Activated effector memory CD4-positive, alpha-beta T cell treated with anti-CD3 and anti-CD28 coated beads, Interleukin-2, amount 50 U/mL, for 16 hours (primary cell): ENCODE results near the gene FMN2.

Experiments used
- DNase-seq: peaks from one replicate; pipeline ENCODE4 v3.0.0-alpha.2; 2020

The FMN2 gene

GRCh38 chr1:240207073-240207709, 115.5 kb downstream of the FMN2 start:
- no peak for DNase-seq

DNA sequence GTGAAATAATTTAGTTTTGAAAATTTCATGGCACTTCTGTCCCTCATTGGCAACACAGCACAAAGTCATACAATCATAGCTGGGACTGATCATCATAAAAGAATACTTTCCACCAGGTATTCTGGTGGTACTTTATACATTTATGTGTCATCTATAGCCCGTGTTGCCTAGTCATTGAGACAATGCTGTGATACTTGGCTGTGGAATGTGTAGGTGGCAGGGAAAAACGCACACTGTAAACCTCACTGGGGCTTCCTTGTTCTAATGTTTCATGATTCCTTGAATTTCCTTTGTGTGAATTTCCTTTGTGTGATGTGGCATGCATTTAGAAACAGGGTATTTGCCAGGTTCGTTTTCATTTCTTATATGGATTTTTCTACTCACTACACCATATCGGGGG, 118.3 kb downstream of the FMN2 start:
- no peak for DNase-seq

DNA sequence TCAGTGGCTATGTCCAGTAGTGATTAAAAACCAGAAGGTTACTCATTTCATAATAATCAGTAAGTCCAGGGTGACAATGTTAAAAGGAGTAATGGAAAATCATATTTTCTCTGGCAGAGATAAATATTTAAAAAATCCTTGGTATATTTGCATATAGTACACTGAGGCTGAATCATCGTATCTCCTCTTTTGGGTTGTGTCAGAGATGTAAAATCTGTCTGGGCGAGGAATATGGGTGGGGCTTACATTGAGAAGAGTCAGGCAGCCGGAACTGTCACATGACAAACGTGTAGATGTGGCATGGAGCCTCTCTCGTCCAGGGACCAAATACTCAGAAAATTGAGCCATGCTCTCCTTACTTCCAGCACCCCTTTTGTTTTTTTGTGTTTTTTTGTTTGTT, 120.9 kb downstream of the FMN2 start:
- no peak for DNase-seq

DNA sequence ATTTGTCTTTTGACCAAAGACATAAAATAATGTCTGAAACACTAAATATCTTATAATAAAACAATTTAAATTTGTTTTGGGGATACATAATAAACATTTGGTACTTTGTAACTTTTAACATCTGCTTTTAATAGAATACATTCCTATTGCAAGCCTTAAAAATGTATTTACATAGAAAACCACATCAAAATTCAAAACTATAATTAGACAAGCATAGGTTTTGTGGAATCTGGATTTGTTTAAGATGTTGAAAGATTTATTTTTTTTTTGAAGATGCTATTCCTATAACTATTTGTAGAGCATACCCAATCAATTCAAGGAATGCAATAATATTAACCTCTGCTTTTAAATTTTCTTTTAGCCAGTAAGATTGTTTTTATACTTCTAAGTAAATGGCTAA, 125.7 kb downstream of the FMN2 start:
- no peak for DNase-seq

DNA sequence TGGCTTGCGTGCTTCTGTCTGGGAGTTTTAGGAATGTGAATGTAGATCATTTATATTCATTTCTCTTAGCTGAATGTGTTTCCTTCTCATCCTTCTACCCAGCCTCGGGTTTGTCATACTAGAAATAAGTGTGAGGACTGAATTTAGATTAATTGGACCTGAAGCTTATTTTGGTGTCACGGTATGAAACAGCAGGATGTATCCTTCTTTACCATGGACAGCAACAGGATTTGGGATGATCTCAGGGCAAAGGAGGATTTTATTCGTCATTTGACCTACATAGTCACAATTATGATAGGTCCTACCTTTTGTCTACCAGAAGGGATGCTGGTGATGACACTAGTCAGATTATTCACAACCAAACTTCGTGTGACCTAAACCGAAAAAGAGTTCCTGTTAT, 127.4 kb downstream of the FMN2 start:
- no peak for DNase-seq

- DNase-seq = no peak
These were observed 134.4 kb downstream of the FMN2 start for GRCh38 chr1:240226102-240226501.

DNA sequence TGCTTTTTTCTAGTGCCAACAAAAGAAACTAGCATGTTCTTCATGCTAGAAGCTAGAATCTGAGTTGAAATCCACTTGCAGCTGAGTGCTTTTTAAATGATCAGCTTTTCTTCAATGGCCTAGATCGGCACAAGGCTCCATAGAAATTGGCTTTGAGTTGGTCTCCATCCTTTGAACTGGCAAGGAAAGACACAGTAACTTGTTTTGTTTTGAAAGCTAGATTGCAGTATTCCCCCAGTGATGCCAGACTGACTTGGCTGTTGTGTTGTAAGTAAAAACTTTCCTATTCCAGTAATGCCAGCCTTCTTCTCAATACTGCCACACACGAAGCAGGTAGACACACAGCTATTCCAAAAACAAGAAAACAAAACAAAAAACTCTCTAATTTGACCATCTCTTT, 139.1 kb downstream of the FMN2 start:
- DNase-seq = no peak

- DNase-seq = no peak
These were observed 140.8 kb downstream of the FMN2 start for GRCh38 chr1:240232530-240232929.

GRCh38 chr1:240234485-240235210, 143.0 kb downstream of the FMN2 start:
- no peak for DNase-seq

GRCh38 chr1:240235521-240236288, 144.0 kb downstream of the FMN2 start:
- no peak for DNase-seq

GRCh38 chr1:240237305-240237721, 145.6 kb downstream of the FMN2 start:
- no peak for DNase-seq

- DNase-seq = no peak
These were observed 147.6 kb downstream of the FMN2 start for GRCh38 chr1:240239309-240239708.

- DNase-seq = no peak
These were observed 149.6 kb downstream of the FMN2 start for GRCh38 chr1:240241278-240241677.

DNA sequence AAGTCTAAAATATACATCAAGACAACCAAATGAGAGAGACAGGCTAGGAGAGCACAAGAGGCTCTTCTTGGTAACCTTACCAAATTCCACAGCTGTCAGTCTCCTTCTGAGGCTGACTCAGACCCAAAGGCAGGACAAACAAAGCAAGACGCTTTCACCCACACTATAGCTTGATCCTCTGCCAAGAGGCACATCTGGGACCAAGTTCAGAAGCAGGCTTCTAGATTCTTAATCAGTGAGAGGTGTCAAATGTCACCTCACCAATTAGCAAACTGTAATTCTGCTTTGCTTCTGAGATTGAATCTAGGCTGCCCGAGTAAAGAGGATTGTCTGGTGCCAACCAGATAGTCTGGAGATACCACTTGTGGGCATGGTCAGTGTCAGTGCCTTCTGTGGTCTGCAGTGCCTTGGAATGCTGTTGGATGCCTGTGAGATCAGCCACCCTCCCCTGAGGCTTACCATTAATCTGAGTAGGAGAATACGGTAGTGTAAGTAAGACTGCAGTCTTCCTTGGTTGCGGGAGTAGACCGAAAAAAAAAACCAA, 151.0 kb downstream of the FMN2 start:
- DNase-seq = no peak

GRCh38 chr1:240244968-240245628, 153.4 kb downstream of the FMN2 start:
- no peak for DNase-seq

- no peak for DNase-seq
These were observed 153.9 kb downstream of the FMN2 start for GRCh38 chr1:240245629-240246020.

DNA sequence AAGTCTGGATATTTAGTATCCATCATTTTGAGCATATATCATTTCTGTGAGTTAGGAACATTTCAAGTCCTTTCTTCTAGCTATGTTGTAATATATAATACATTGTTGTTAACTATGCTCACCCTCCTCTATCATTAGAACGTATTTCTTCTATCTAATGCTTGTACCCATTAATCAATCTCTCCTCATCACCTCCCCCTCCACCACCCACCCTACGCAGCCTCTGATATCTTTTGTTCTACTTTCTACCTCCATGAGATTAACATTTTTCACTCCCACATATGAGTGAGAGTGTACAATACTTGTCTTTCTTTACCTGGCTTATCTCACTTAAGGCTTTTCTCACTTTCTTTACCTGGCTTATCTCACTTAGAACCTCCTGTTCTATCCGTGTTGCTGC, 156.2 kb downstream of the FMN2 start:
- no peak for DNase-seq

DNA sequence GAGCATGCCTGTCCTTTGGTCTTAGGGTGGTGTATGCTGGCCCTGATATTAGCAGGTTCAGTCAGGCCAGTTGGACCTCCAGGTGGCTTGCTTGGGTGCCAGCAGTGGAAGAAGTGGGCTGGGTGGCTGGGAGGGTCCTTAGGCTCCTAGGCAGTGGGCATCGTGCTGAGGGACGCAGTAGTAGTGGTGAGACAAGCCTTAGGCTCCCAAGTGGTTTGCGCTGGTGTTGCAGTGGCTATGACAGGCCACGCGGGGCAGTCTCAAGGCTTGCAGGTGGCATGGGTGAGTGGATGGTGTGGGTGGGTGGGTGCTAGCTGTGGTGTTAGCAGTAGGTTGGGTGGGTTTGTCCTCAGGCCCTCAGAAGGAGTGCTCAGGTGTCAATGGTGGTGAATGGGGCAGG, 162.3 kb downstream of the FMN2 start:
- DNase-seq = no peak

DNA sequence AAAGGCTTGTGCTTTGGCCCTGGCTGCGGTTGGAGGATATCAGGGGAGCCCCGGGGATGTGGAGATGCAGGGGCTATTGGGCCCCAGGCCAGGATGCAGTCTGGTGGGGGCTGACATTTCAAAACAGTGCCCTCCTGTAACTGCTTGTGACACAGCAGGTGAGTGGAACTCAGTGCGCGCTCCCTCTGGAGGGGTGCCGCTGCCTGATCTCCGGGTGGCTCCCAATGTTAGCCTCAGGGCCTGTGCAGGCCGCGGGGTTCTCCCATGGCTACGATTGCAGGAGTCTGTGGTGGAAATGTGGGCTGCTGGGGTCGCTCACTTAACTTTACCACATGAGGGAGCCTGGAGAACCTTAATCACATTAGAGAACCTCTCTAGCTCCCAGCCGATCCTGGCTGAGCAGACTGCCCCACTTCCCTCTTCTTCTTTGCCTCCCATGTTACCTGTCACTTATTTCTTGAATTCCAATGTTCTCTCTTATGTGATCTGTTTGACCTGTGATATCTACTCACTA, 163.2 kb downstream of the FMN2 start:
- DNase-seq = no peak

DNA sequence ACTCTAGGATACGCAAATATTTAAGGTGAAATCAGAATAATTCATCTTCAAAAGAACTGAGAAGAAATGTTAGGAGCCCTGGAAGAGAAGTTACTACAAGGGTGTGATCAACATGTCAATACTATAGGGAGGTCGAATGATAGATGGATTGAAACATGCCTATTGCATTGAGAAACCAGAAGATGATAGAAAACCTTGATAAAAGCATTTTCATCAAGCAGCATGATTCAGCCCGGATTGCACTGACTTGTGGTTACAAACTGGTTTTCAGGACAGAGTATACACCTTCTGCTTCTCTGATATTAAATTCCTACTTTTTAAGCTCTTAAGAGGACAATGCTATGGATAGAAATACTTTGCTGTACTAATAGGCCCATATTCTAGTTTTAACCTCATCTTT, 164.2 kb downstream of the FMN2 start:
- DNase-seq = no peak

DNA sequence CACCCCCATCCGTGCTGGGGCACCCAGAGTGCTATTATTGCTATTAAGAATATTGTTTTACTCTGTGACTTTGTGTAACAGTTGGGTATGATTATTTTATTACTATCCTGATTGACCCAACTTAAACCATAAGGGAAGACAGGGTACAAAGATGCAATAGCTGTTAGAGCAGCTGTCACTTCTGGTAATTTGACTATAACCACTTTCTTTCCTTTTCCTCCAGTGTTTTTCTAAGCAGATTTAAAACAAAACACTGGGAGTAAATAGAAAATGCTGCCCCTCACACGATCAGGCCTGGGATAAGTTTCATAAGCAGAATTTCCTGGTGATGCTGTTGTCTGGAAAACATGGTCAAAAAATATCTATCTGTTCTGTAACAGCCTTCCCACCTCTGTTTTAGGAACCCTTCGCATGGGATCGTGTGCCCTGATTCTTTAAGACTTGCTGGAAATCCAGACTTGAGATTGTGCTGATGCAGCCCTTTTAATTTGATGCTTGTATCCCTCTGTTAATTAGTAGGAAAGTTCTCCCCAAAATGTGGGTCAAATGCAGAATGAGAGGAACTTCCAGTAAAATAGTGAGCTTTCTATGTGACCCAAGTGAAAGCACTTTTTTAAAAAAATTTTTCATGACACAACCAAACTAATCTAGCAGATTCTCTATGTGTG, 165.3 kb downstream of the FMN2 start:
- no peak for DNase-seq

GRCh38 chr1:240258910-240259309, 167.2 kb downstream of the FMN2 start:
- no peak for DNase-seq
